ENCODE measurements around the gene BCAT1.

BCAT1 gene

DNA sequence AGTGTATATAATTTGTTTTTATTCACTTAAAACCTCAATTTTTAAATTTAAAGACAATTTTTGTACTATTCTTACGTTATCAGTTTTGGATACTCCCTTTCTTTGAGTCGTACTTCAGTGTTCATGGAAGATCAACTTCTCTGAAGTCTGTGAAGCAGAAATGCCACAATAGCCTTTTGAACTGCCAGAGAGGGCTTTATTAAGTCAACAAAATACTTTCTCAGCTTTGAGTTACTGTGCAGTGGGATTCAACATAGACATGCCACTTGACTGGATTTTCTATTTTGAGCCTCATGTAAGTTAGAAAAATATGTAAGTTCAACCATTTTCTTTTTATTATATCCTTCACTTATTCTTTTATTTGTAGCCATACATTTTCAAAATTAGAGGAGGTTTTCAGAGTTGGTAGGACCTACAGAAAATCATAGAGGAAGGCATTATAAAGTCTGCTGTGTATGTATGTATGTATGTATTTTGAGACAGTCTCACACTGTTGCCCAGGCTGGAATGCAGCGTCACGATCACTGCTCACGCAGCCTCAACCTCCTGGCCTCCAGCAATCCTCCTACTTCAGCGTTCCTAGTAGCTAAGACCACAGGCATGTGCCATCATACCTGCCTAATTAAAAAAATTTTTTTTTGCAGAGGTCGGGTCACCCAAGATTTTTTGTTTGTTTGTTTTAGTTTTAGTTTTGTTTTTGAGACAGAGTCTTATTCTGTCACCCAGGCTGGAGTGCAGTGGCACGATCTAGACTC is 31.3 kb upstream of the BCAT1 start:
- H3K27me3 ChIP-seq (ENCODE audit: control insufficient read depth, low read length) = no peaks in the 10 kb centered on the region
- no peaks in the 10 kb centered on the region for H3K9me3 ChIP-seq (ENCODE audit: control insufficient read depth, insufficient read depth, low read length)
- H3K4me2 ChIP-seq (ENCODE audit: low read length) = no peak overlapping the region
- no peak overlapping the region for H3K27ac ChIP-seq (ENCODE audit: low read depth, low read length)
- no peaks in the 10 kb centered on the region for H4K20me1 ChIP-seq (ENCODE audit: control insufficient read depth, insufficient read depth, low read depth, low read length)
- H3K4me1 ChIP-seq (ENCODE audit: control insufficient read depth, low read length) = peaks cover 8% of the 10 kb centered on the region
- H3K36me3 ChIP-seq (ENCODE audit: control insufficient read depth, low read length) = no peaks in the 10 kb centered on the region
- peaks cover 3% of the 10 kb centered on the region; the same call in 1 of the 2 replicates for H3F3A ChIP-seq (ENCODE audit: control insufficient read depth, insufficient read depth)
- no peak overlapping the region for H3K4me3 ChIP-seq (ENCODE audit: low read length)
- H3K9me2 ChIP-seq (replicated peaks; ENCODE audit: control insufficient read depth, low read length) = no peaks in the 10 kb centered on the region
- H3K79me2 ChIP-seq (ENCODE audit: control insufficient read depth, low read length) = no peaks in the 10 kb centered on the region
- TF ChIP-seq EZH2phosphoT487 (IDR thresholded peaks at IDR 0.05; ENCODE audit: borderline replicate concordance, low read length) = no peak
- TF ChIP-seq CTCF (IDR thresholded peaks at IDR 0.05; ENCODE audit: low read depth, low read length, poor library complexity, severe bottlenecking) = no peak

DNA sequence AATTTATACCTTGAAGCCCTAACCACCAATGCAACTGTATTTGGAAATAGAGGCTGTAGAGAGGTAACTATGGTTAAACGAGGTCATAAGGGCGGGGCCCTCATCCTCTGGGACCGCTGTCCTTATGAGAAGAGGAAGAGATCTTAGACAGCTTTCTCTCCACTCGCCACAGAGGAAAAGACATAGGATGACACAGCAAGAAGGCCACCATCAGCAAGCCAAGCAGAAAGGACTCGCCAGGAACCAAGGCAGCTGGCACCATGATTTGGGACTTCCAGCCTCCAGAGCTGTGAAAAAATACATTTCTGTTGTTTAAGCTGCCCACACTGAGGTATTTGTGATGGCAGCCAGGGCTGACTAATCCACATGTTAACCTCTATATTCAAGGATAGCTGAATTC is 30.4 kb upstream of the BCAT1 start:
- H3K9me2 ChIP-seq (replicated peaks; ENCODE audit: control insufficient read depth, low read length) = no peaks in the 10 kb centered on the region
- no peak for TF ChIP-seq CTCF (IDR thresholded peaks at IDR 0.05; ENCODE audit: low read depth, low read length, poor library complexity, severe bottlenecking)
- no peak for TF ChIP-seq EZH2phosphoT487 (IDR thresholded peaks at IDR 0.05; ENCODE audit: borderline replicate concordance, low read length)
- no peaks in the 10 kb centered on the region for H3K79me2 ChIP-seq (ENCODE audit: control insufficient read depth, low read length)
- H3F3A ChIP-seq (ENCODE audit: control insufficient read depth, insufficient read depth) = peaks cover 3% of the 10 kb centered on the region; the same call in 1 of the 2 replicates
- H4K20me1 ChIP-seq (ENCODE audit: control insufficient read depth, insufficient read depth, low read depth, low read length) = no peaks in the 10 kb centered on the region
- no peaks in the 10 kb centered on the region for H3K36me3 ChIP-seq (ENCODE audit: control insufficient read depth, low read length)
- H3K4me3 ChIP-seq (ENCODE audit: low read length) = no peak overlapping the region
- no peak overlapping the region for H3K4me2 ChIP-seq (ENCODE audit: low read length)
- no peaks in the 10 kb centered on the region for H3K27me3 ChIP-seq (ENCODE audit: control insufficient read depth, low read length)
- H3K27ac ChIP-seq (ENCODE audit: low read depth, low read length) = no peak overlapping the region
- H3K4me1 ChIP-seq (ENCODE audit: control insufficient read depth, low read length) = peaks cover 8% of the 10 kb centered on the region
- no peaks in the 10 kb centered on the region for H3K9me3 ChIP-seq (ENCODE audit: control insufficient read depth, insufficient read depth, low read length)

DNA sequence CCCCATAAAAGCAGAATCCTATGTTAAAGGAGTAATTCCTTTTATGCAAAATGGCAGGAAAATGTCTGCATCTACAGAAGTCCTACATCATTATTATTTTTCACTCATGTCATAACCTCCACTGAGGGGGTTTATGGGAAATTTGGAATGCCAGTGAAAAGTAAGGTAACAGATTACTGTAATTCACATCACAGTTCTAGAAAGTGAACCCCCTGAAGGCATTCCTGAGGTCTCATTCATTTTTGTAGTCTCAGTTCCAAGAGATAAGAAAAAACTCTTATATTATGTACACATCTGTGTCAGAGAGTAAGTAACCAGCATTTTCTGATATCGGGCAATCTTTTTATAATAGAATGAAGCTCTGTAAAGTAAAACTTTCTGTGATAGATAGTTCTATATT is 28.8 kb upstream of the BCAT1 start:
- Histone ChIP-seq H4K20me1 (ENCODE audit: control insufficient read depth, insufficient read depth, low read depth, low read length) (no peaks in the 10 kb centered on the region), H3K4me1 (ENCODE audit: control insufficient read depth, low read length) (peaks cover 8% of the 10 kb centered on the region), H3F3A (ENCODE audit: control insufficient read depth, insufficient read depth) (peaks cover 3% of the 10 kb centered on the region; the same call in 1 of the 2 replicates), H3K36me3 (ENCODE audit: control insufficient read depth, low read length) (no peaks in the 10 kb centered on the region), H3K9me3 (ENCODE audit: control insufficient read depth, insufficient read depth, low read length) (no peaks in the 10 kb centered on the region), H3K9me2 (replicated peaks; ENCODE audit: control insufficient read depth, low read length) (no peaks in the 10 kb centered on the region), H3K4me2 (ENCODE audit: low read length) (no peak overlapping the region), H3K79me2 (ENCODE audit: control insufficient read depth, low read length) (no peaks in the 10 kb centered on the region), H3K27ac (ENCODE audit: low read depth, low read length) (no peak overlapping the region), H3K27me3 (ENCODE audit: control insufficient read depth, low read length) (no peaks in the 10 kb centered on the region), H3K4me3 (ENCODE audit: low read length) (no peak overlapping the region)
- TF ChIP-seq CTCF (IDR thresholded peaks at IDR 0.05; ENCODE audit: low read depth, low read length, poor library complexity, severe bottlenecking) (no peak), EZH2phosphoT487 (IDR thresholded peaks at IDR 0.05; ENCODE audit: borderline replicate concordance, low read length) (no peak)

All from DOHH2 (cell line).